OCI-LY7 (cell line): ENCODE results near the gene TRIM10.

Experiments
- CTCF ChIP-seq: fragments of 200-600 bp; sonication (generic); conservative IDR thresholded peaks from 2 replicates; pipeline ENCODE4 v1.5.1; 2014; ENCODE audit warnings: mild to moderate bottlenecking, antibody characterized with exemption, low read length, moderate library complexity, mixed read lengths
- EZH2phosphoT487 ChIP-seq: fragments of 200-600 bp; sonication (generic); IDR thresholded peaks from 2 replicates; pipeline ENCODE4 v1.6.1; 2018; ENCODE audit warnings: low read depth, borderline replicate concordance, mild to moderate bottlenecking, mixed run types, antibody characterized with exemption, low read length, moderate library complexity, mixed read lengths

- no peak for TF ChIP-seq CTCF
- TF ChIP-seq EZH2phosphoT487 = no peak
These were observed 45.1 kb upstream of the TRIM10 start for GRCh38 chr6:30206152-30206551.
